ENCODE measurements around the gene MDC1.

GRCh38 chr6:30683980-30684338 is 33.1 kb downstream of the MDC1 start:
- TF ChIP-seq POLR2A (IDR thresholded peaks at IDR 0.05) (peak in 1 of 2 donors; percentile 8), CTCF (IDR thresholded peaks at IDR 0.05) (no peak), POLR2AphosphoS5 (IDR thresholded peaks at IDR 0.05) (no peak), EP300 (IDR thresholded peaks at IDR 0.05) (no peak)

All from gastroesophageal sphincter (tissue), 3 donors.